A549 (cell line): ENCODE data around the gene DLG2. TPM values are rescaled to one million over a fixed set of nuclear protein-coding genes. Genes with fewer than 3 reads are reported as not detected.

Experiments used
- ATAC-seq, 2 experiments: fragments of 200-7000 bp in 1 of 2; fragments of >200 bp in 1 of 2; cut with Nextera tagmentation in 1 of 2; cut with Tn5 transposase in 1 of 2; 3 replicates each; pipeline versions ENCODE4 v1.8.0 to v1.9.1; 2018 to 2020; ENCODE audit warnings: mild to moderate bottlenecking in 1 of 2, moderate library complexity in 1 of 2
- CTCF ChIA-PET: fragments of 300-600 bp; sonication (Branson Sonifier 250); formaldehyde crosslinking; extraction: SDS; loops from one replicate; lab custom pipeline; 2021; ENCODE audit warnings: antibody characterized with exemption, inconsistent platforms; lab: Yijun Ruan, JAX
- POLR2A ChIA-PET: fragments of 350-600 bp; formaldehyde crosslinking; extraction: SDS; loops from one replicate; lab custom pipeline; 2021; ENCODE audit warnings: antibody characterized with exemption, inconsistent platforms; lab: Yijun Ruan, JAX
- DNase-seq, 2 experiments: peaks; one replicate each; pipeline versions ENCODE4 v3.0.0 to v3.0.0-alpha.2; 2011 to 2016; ENCODE audit warnings: low read depth in 1 of 2, low spot score in 1 of 2
- FAIRE-seq: peaks from 2 replicates; lab custom pipeline; 2011; peaks lifted over from hg19 to GRCh38; lab: Jason Lieb, UNC
- H3K27ac ChIP-seq, 2 experiments: fragments of >200 bp; sonication (Bioruptor Twin); formaldehyde crosslinking; 3 replicates each; pipeline ENCODE4 v1.5.1; 2016 to 2017
- H3K4me1 ChIP-seq: fragments of >200 bp; sonication (Bioruptor Twin); formaldehyde crosslinking; 3 replicates; pipeline ENCODE4 v1.6.1; 2016
- H3K4me2 ChIP-seq: fragments of >200 bp; sonication (Bioruptor Twin); formaldehyde crosslinking; 3 replicates; pipeline ENCODE4 v1.6.1; 2016
- H3K4me3 ChIP-seq: fragments of >200 bp; sonication (Bioruptor Twin); formaldehyde crosslinking; 3 replicates; pipeline ENCODE4 v1.5.1; 2016
- H3K9me3 ChIP-seq: fragments of >200 bp; sonication (Bioruptor Twin); formaldehyde crosslinking; 3 replicates; pipeline ENCODE4 v1.6.1; 2016
- BCL3 ChIP-seq: fragments of >200 bp; sonication (Bioruptor Twin); formaldehyde crosslinking; IDR thresholded peaks from 3 replicates; pipeline ENCODE4 v1.6.1; 2016
- BHLHE40 ChIP-seq: IDR thresholded peaks from 2 replicates; pipeline ENCODE4 v1.6.1; 2012; ENCODE audit warnings: low read depth, low read length, inconsistent platforms
- CEBPB ChIP-seq, 2 experiments: fragments of >200 bp in 1 of 2; sonication (Bioruptor Twin) in 1 of 2; formaldehyde crosslinking in 1 of 2; IDR thresholded peaks; 2 replicates each; pipeline ENCODE4 v1.6.1; 2012 to 2016
- EP300 ChIP-seq, 2 experiments: fragments of >200 bp; sonication (Bioruptor Twin); formaldehyde crosslinking; IDR thresholded peaks; 2 replicates in 1 of 2; 3 replicates in 1 of 2; pipeline ENCODE4 v1.6.1; 2016 to 2017
- FOSL2 ChIP-seq, 2 experiments: fragments of 450-650 bp in 1 of 2; fragments of >200 bp in 1 of 2; sonication (Bioruptor Twin) in 1 of 2; formaldehyde crosslinking; IDR thresholded peaks; 2 replicates each; pipeline versions ENCODE4 v1.5.0 to v1.6.1; 2016 to 2020; ENCODE audit warnings: mild to moderate bottlenecking in 1 of 2, moderate library complexity in 1 of 2
- GATA3 ChIP-seq: IDR thresholded peaks from 2 replicates; pipeline ENCODE4 v1.6.1; 2012; ENCODE audit warnings: borderline replicate concordance
- HOXA7 ChIP-seq: fragments of 250-450 bp; sonication (Bioruptor Pico); IDR thresholded peaks from 2 replicates; pipeline ENCODE4 v1.5.0; 2020; ENCODE audit warnings: mild to moderate bottlenecking, moderate library complexity
- HOXB13 ChIP-seq: fragments of 250-450 bp; sonication (Bioruptor Pico); IDR thresholded peaks from 2 replicates; pipeline ENCODE4 v1.5.0; 2020; ENCODE audit warnings: low read depth, mild to moderate bottlenecking, moderate library complexity
- JUNB ChIP-seq: fragments of >200 bp; sonication (Bioruptor Twin); formaldehyde crosslinking; IDR thresholded peaks from 2 replicates; pipeline ENCODE4 v1.6.1; 2016
- MAFK ChIP-seq: fragments of 450-650 bp; IDR thresholded peaks from 2 replicates; pipeline ENCODE4 v1.6.1; 2014; ENCODE audit not compliant: partially characterized antibody
- NFE2L2 ChIP-seq: fragments of 150-350 bp; conservative IDR thresholded peaks from 2 replicates; pipeline ENCODE4 v1.6.1; 2014; ENCODE audit warnings: low read length
- PBX3 ChIP-seq: IDR thresholded peaks from 2 replicates; pipeline ENCODE4 v1.6.1; 2012
- USF2 ChIP-seq: fragments of 450-650 bp; IDR thresholded peaks from 2 replicates; pipeline ENCODE4 v1.6.1; 2014; ENCODE audit warnings: antibody characterized with exemption
- ZSCAN20 ChIP-seq: fragments of 250-450 bp; sonication (Bioruptor Pico); IDR thresholded peaks from 2 replicates; pipeline ENCODE4 v1.8.0; 2022; ENCODE audit warnings: mild to moderate bottlenecking, moderate library complexity
- WGBS: methylation state at CpG from one replicate; pipeline ENCODE4 v1.1.6; 2017; ENCODE audit errors: missing lambda C conversion rate; 5-methylcytosine and 5-hydroxymethylcytosine counted together
- polyA plus RNA-seq, 4 experiments: library from polyadenylated mRNA; depleted of rRNA in 3 of 4; stranded (reverse); fragments of >200 nt; fragmentation: RNase III in 1 of 4; extraction: RNeasy Plus Mini Kit Qiagen cat#74134 plus additional on column Dnase treatment in 1 of 4; gene quantifications; 2 replicates in 3 of 4; 3 replicates in 1 of 4; pipeline ENCODE4 v1.2.3, GENCODE V29; 2011 to 2017

Gene DLG2
- polyA plus RNA-seq, 2 of the 4 experiments (the other 2 are of a cell fraction): 0.26 to 0.79 TPM

GRCh38 chr11:85301895-85302678, 325.1 kb downstream of the DLG2 start:
- no peak for TF ChIP-seq HOXB13
- TF ChIP-seq, all 56 proteins: peak for 0
- Histone ChIP-seq H3K4me3 (no peak overlapping the region), H3K9me3 (no peaks in the 10 kb centered on the region), H3K27ac (no peak overlapping the region), H3K4me2 (no peak overlapping the region), H3K4me1 (peaks cover 18% of the 10 kb centered on the region)
- ChIA-PET CTCF (interaction anchor here (0.6 kb wide), 1 partner anchor 459 kb away, joined by 3 read pairs; no protein-coding TSS in a partner anchor), POLR2A (no interaction called here)
- FAIRE-seq (no peak), ATAC-seq (no peak), DNase-seq (no peak)
- WGBS: 94% methylated on average over 1 of the region's 1 CpG

GRCh38 chr11:85299258-85299942, 327.7 kb downstream of the DLG2 start:
- POLR2A ChIA-PET: no interaction called here
- CTCF ChIA-PET: no interaction called here
- no peak for TF ChIP-seq BCL3
- TF ChIP-seq FOSL2 (IDR thresholded peaks at IDR 0.05): no peak
- peak; percentile 60 for TF ChIP-seq FOSL2 (CRISPR knock-in tag; IDR thresholded peaks at IDR 0.05)
- TF ChIP-seq ZSCAN20 (CRISPR knock-in tag): no peak
- no peak for TF ChIP-seq BHLHE40
- TF ChIP-seq NFE2L2: peak; percentile 98
- TF ChIP-seq HOXA7 (CRISPR knock-in tag): no peak
- peak; percentile 99 for TF ChIP-seq MAFK
- TF ChIP-seq PBX3: no peak
- TF ChIP-seq GATA3: peak; percentile 42; the same call in 1 of the 2 replicates
- TF ChIP-seq USF2: no peak
- TF ChIP-seq JUNB: 0 out of 2 replicates have a peak, but pooled peaks have one; percentile 45
- peak; percentile 16; a peak in 1 of 5 replicates for TF ChIP-seq EP300 (IDR thresholded peaks at IDR 0.05)
- peak; percentile 19 to 75 for DNase-seq
- WGBS: 74% methylated on average over 1 of the region's 1 CpG
- peak; percentile 44 to 88; a peak in 4 of 6 replicates for ATAC-seq
- peaks cover 18% of the 10 kb centered on the region for H3K4me1 ChIP-seq
- H3K4me3 ChIP-seq: no peak overlapping the region
- H3K4me2 ChIP-seq: peak overlapping the region; percentile 57
- peak; percentile 74 for FAIRE-seq
- no peaks in the 10 kb centered on the region for H3K9me3 ChIP-seq
- H3K27ac ChIP-seq: peak overlapping the region; percentile 69 to 79

GRCh38 chr11:85295694-85296271, 331.4 kb downstream of the DLG2 start:
- 97% methylated on average over 1 of the region's 1 CpG for WGBS
- CTCF ChIA-PET: no interaction called here
- ATAC-seq (no peak), FAIRE-seq (no peak), DNase-seq (no peak)
- POLR2A ChIA-PET: no interaction called here
- H3K4me2 ChIP-seq: no peak overlapping the region
- H3K4me1 ChIP-seq: peaks cover 18% of the 10 kb centered on the region
- no peak overlapping the region for H3K4me3 ChIP-seq
- H3K9me3 ChIP-seq: no peaks in the 10 kb centered on the region
- TF ChIP-seq CEBPB (IDR thresholded peaks at IDR 0.05): peak; percentile 32 to 53; a peak in 3 of 4 replicates
- TF ChIP-seq FOSL2 (IDR thresholded peaks at IDR 0.05): no peak
- TF ChIP-seq FOSL2 (CRISPR knock-in tag; IDR thresholded peaks at IDR 0.05): no peak
- TF ChIP-seq, all 56 proteins: peak for 1
- no peak overlapping the region for H3K27ac ChIP-seq
